Astrocyte (in vitro differentiated cells and primary cell): Measurements from ENCODE around the gene DYNLT3. TPM values are rescaled to one million over a fixed set of nuclear protein-coding genes. Genes with fewer than 3 reads are reported as not detected.

Source experiments
- DNase-seq: peaks from one replicate; pipeline ENCODE4 v3.0.0-alpha.2; 2010; ENCODE audit warnings: low read depth
- FAIRE-seq: peaks from 2 replicates; lab custom pipeline; 2011; peaks lifted over from hg19 to GRCh38; lab: Jason Lieb, UNC
- H2AFZ ChIP-seq: 2 replicates; pipeline ENCODE4 v1.6.0; 2012; ENCODE audit warnings: low read depth, low read length, inconsistent platforms
- H3K27ac ChIP-seq: 2 replicates; pipeline ENCODE4 v1.5.1; 2011; ENCODE audit warnings: low read depth, low read length, inconsistent platforms
- H3K27me3 ChIP-seq: 2 replicates; pipeline ENCODE4 v1.6.0; 2011; ENCODE audit warnings: low read length, inconsistent platforms; ENCODE audit not compliant: insufficient read depth
- H3K36me3 ChIP-seq: 2 replicates; pipeline ENCODE4 v1.5.1; 2011; ENCODE audit warnings: low read length, inconsistent platforms; ENCODE audit not compliant: insufficient read depth
- H3K4me1 ChIP-seq: 2 replicates; pipeline ENCODE4 v1.5.1; 2011; ENCODE audit warnings: low read length, inconsistent platforms; ENCODE audit not compliant: insufficient read depth
- H3K4me2 ChIP-seq: 2 replicates; pipeline ENCODE4 v1.6.0; 2012; ENCODE audit warnings: low read length, inconsistent platforms
- H3K4me3 ChIP-seq: 2 replicates; pipeline ENCODE4 v1.5.1; 2011; ENCODE audit warnings: low read depth, mild to moderate bottlenecking, low read length, inconsistent platforms; ENCODE audit not compliant: insufficient read depth
- H3K79me2 ChIP-seq: 2 replicates; pipeline ENCODE4 v1.6.0; 2012; ENCODE audit warnings: mild to moderate bottlenecking, low read length, inconsistent platforms; ENCODE audit not compliant: insufficient read depth
- H3K9ac ChIP-seq: 2 replicates; pipeline ENCODE4 v1.6.0; 2012; ENCODE audit warnings: mild to moderate bottlenecking, low read length, inconsistent platforms
- H3K9me3 ChIP-seq: 2 replicates; pipeline ENCODE4 v1.5.1; 2012; ENCODE audit warnings: low read depth, mild to moderate bottlenecking, low read length, inconsistent platforms; ENCODE audit not compliant: insufficient read depth
- H4K20me1 ChIP-seq: 2 replicates; pipeline ENCODE4 v1.6.0; 2012; ENCODE audit warnings: low read length, inconsistent platforms; ENCODE audit not compliant: insufficient read depth
- H3K27ac Mint-ChIP-seq: one replicate; pipeline ENCODE4 v1.8.0; 2021; ENCODE audit warnings: mild to moderate bottlenecking, mixed read lengths; ENCODE audit not compliant: unreplicated experiment
- H3K27me3 Mint-ChIP-seq: one replicate; pipeline ENCODE4 v1.8.0; 2021; ENCODE audit warnings: low read depth, mixed read lengths; ENCODE audit not compliant: unreplicated experiment
- H3K36me3 Mint-ChIP-seq: one replicate; pipeline ENCODE4 v1.8.0; 2021; ENCODE audit warnings: low read depth, mixed read lengths; ENCODE audit not compliant: unreplicated experiment
- H3K4me1 Mint-ChIP-seq: one replicate; pipeline ENCODE4 v1.8.0; 2021; ENCODE audit warnings: low read depth, mixed read lengths; ENCODE audit not compliant: unreplicated experiment
- H3K4me3 Mint-ChIP-seq: one replicate; pipeline ENCODE4 v1.8.0; 2021; ENCODE audit warnings: mild to moderate bottlenecking, moderate library complexity, mixed read lengths; ENCODE audit not compliant: unreplicated experiment
- H3K9me3 Mint-ChIP-seq: one replicate; pipeline ENCODE4 v1.8.0; 2021; ENCODE audit warnings: mild to moderate bottlenecking, mixed read lengths; ENCODE audit not compliant: unreplicated experiment
- EZH2 ChIP-seq: IDR thresholded peaks from 2 replicates; pipeline ENCODE4 v1.6.1; 2012; ENCODE audit warnings: mild to moderate bottlenecking, low read length, inconsistent platforms; ENCODE audit not compliant: insufficient read depth
- total RNA-seq: library from RNA; stranded (reverse); gene quantifications from 2 replicates; pipeline ENCODE4 v1.2.1, GENCODE V29; 2021
- TF ChIP-seq, protein P1 (sequence below): IDR thresholded peaks from 2 replicates; pipeline ENCODE4 v1.5.1; 2011; ENCODE audit warnings: low read depth, mild to moderate bottlenecking, inconsistent platforms, low read length, moderate library complexity; ENCODE audit not compliant: insufficient read depth

Gene DYNLT3
- total RNA-seq, 1 donor from 2014 or later, result 36.5 TPM

DNA sequence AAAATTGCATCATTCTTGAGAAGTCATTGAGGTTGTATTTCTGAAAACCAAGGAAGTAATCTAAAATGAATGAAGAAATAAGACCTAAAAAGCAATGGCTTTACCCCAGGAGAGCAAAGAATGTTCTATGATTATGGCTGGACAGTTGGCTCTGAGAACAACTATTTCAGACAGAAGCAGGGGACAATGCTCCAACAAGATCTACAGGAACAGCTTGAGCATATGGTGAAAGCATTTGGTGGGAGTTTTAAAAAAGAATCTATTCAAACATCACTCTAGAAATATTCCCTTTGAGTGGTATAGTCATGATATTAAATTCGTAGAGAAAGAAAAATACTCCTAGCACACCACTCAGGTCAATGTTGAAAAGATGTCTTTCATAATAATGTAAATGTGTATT lies 26.7 kb downstream of the DYNLT3 start:
- Histone ChIP-seq H3K9ac (no peak overlapping the region), H3K36me3 (no peaks in the 10 kb centered on the region), H3K4me3 (no peak overlapping the region), H3K4me1 (no peaks in the 10 kb centered on the region), H4K20me1 (no peaks in the 10 kb centered on the region), H3K27me3 (no peaks in the 10 kb centered on the region), H3K27ac (no peak overlapping the region), H2AFZ (no peak overlapping the region), H3K9me3 (no peaks in the 10 kb centered on the region), H3K79me2 (no peaks in the 10 kb centered on the region), H3K4me2 (no peak overlapping the region)
- Mint-ChIP-seq H3K36me3 (no peaks in the 10 kb centered on the region), H3K9me3 (no peaks in the 10 kb centered on the region), H3K27me3 (peaks cover 3% of the 10 kb centered on the region), H3K27ac (no peak overlapping the region), H3K4me1 (peaks cover 4% of the 10 kb centered on the region), H3K4me3 (no peak overlapping the region)
- TF ChIP-seq, protein P1, sequence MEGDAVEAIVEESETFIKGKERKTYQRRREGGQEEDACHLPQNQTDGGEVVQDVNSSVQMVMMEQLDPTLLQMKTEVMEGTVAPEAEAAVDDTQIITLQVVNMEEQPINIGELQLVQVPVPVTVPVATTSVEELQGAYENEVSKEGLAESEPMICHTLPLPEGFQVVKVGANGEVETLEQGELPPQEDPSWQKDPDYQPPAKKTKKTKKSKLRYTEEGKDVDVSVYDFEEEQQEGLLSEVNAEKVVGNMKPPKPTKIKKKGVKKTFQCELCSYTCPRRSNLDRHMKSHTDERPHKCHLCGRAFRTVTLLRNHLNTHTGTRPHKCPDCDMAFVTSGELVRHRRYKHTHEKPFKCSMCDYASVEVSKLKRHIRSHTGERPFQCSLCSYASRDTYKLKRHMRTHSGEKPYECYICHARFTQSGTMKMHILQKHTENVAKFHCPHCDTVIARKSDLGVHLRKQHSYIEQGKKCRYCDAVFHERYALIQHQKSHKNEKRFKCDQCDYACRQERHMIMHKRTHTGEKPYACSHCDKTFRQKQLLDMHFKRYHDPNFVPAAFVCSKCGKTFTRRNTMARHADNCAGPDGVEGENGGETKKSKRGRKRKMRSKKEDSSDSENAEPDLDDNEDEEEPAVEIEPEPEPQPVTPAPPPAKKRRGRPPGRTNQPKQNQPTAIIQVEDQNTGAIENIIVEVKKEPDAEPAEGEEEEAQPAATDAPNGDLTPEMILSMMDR, result no peak
- TF ChIP-seq EZH2, result no peak
- peak; percentile 45 for FAIRE-seq
- no peak for DNase-seq

DNA sequence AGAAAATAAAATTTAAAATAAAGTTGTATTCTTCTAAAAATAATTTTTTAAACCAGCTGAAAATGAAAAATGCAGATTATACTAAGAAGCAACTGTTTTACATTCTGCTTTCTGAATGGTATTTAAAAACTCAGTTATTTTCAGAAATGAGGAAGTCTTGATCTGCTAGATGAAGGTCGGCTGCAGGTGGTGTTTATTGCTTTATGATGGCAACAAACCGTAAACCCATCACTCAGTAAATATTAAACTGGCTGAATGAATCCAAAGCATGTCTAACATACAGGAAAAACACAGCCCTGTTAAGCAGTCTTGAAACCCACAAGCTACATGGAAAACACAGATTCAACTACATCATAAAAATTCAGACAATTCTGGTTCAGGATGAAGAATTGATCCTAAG lies 29.3 kb downstream of the DYNLT3 start:
- Histone ChIP-seq H3K4me2 (no peak overlapping the region), H2AFZ (no peak overlapping the region), H3K27me3 (no peaks in the 10 kb centered on the region), H3K9ac (no peak overlapping the region), H3K79me2 (no peaks in the 10 kb centered on the region), H3K9me3 (no peaks in the 10 kb centered on the region), H3K36me3 (no peaks in the 10 kb centered on the region), H4K20me1 (no peaks in the 10 kb centered on the region), H3K4me1 (no peaks in the 10 kb centered on the region), H3K27ac (no peak overlapping the region), H3K4me3 (no peak overlapping the region)
- Mint-ChIP-seq H3K4me1 (peaks cover 1% of the 10 kb centered on the region), H3K27ac (no peak overlapping the region), H3K36me3 (no peaks in the 10 kb centered on the region), H3K4me3 (no peak overlapping the region), H3K9me3 (no peaks in the 10 kb centered on the region), H3K27me3 (peaks cover 1% of the 10 kb centered on the region)
- DNase-seq (no peak), FAIRE-seq (no peak)
- TF ChIP-seq EZH2, result no peak
- TF ChIP-seq, protein P1, result no peak

- H3K79me2 ChIP-seq, result no peaks in the 10 kb centered on the region
- H3K4me2 ChIP-seq, result no peak overlapping the region
- no peak overlapping the region for H3K4me3 ChIP-seq
- no peaks in the 10 kb centered on the region for H3K4me1 ChIP-seq
- no peak overlapping the region for H3K9ac ChIP-seq
- no peaks in the 10 kb centered on the region for H3K27me3 ChIP-seq
- no peaks in the 10 kb centered on the region for H4K20me1 ChIP-seq
- Mint-ChIP-seq H3K27ac (no peak overlapping the region), H3K36me3 (no peaks in the 10 kb centered on the region), H3K4me3 (no peak overlapping the region), H3K4me1 (peaks cover 1% of the 10 kb centered on the region), H3K9me3 (no peaks in the 10 kb centered on the region), H3K27me3 (peaks cover 1% of the 10 kb centered on the region)
- no peaks in the 10 kb centered on the region for H3K36me3 ChIP-seq
- FAIRE-seq, result no peak
- no peak for DNase-seq
- no peaks in the 10 kb centered on the region for H3K9me3 ChIP-seq
- H3K27ac ChIP-seq, result no peak overlapping the region
- no peak for TF ChIP-seq EZH2
- TF ChIP-seq, protein P1, result no peak
- H2AFZ ChIP-seq, result no peak overlapping the region
Measured at GRCh38 chrX:37817579-37817978, 29.8 kb downstream of the DYNLT3 start.
